ENCODE data around the gene TFB1M.
"Not testable (repeated sequence)": the region's sequence is repeated elsewhere in the genome, so short reads cannot be mapped to it uniquely, and the experiment has no call there.

The TFB1M gene

GRCh38 chr6:155314092-155314772 lies at the start of gene TFB1M:
Gene TFB1M, minus strand, starts transcription at chr6:155314484. Its CDS starts 56 bp downstream, at chr6:155314428.
- Histone ChIP-seq H3K9me3 (ENCODE audit: control insufficient read depth in 1 of 2, low read length in 2 of 2) (no peaks in the 10 kb centered on the region), H3K27ac (ENCODE audit: low read depth, low read length) (peak within 1 kb of the TSS; percentile 65), H3K27me3 (ENCODE audit: control insufficient read depth in 1 of 2, insufficient read depth in 2 of 2, low read length in 2 of 2) (no peaks in the 10 kb centered on the region), H3K36me3 (ENCODE audit: control insufficient read depth in 1 of 2, insufficient read depth in 2 of 2, low read length in 2 of 2) (peaks cover 0 to 4% of the 10 kb centered on the region in 2 donors), H3K4me3 (ENCODE audit: low read depth in 1 of 2, low read length in 2 of 2) (peak within 1 kb of the TSS; percentile 99), H3K9ac (ENCODE audit: low read depth in 1 of 2, low read length in 2 of 2) (peak within 1 kb of the TSS; percentile 97 to 99), H3K4me1 (ENCODE audit: control insufficient read depth in 1 of 2, insufficient read depth in 2 of 2, low read length in 2 of 2) (peaks cover 4% of the 10 kb centered on the region in 2 donors)

- not testable (repeated sequence) for H3K27ac ChIP-seq (ENCODE audit: low read depth, low read length)
These were observed 49.7 kb upstream of the TFB1M start for GRCh38 chr6:155364021-155364420.

GRCh38 chr6:155362968-155363632 lies 48.8 kb upstream of the TFB1M start:
- H3K9ac ChIP-seq (ENCODE audit: low read depth in 1 of 2, low read length in 2 of 2); H3K27ac ChIP-seq (ENCODE audit: low read depth, low read length); H3K36me3 ChIP-seq (ENCODE audit: control insufficient read depth in 1 of 2, insufficient read depth in 2 of 2, low read length in 2 of 2); H3K9me3 ChIP-seq (ENCODE audit: control insufficient read depth in 1 of 2, low read length in 2 of 2); H3K27me3 ChIP-seq (ENCODE audit: control insufficient read depth in 1 of 2, insufficient read depth in 2 of 2, low read length in 2 of 2); H3K4me1 ChIP-seq (ENCODE audit: control insufficient read depth in 1 of 2, insufficient read depth in 2 of 2, low read length in 2 of 2); H3K4me3 ChIP-seq (ENCODE audit: low read depth in 1 of 2, low read length in 2 of 2): not testable (repeated sequence)

More at GRCh38 chr6:155364021-155364420, 49.7 kb upstream of the TFB1M start:
- not testable (repeated sequence) for H3K4me1 ChIP-seq (ENCODE audit: control insufficient read depth in 1 of 2, insufficient read depth in 2 of 2, low read length in 2 of 2); H3K4me3 ChIP-seq (ENCODE audit: low read depth in 1 of 2, low read length in 2 of 2); H3K27me3 ChIP-seq (ENCODE audit: control insufficient read depth in 1 of 2, insufficient read depth in 2 of 2, low read length in 2 of 2); H3K9me3 ChIP-seq (ENCODE audit: control insufficient read depth in 1 of 2, low read length in 2 of 2); H3K9ac ChIP-seq (ENCODE audit: low read depth in 1 of 2, low read length in 2 of 2); H3K36me3 ChIP-seq (ENCODE audit: control insufficient read depth in 1 of 2, insufficient read depth in 2 of 2, low read length in 2 of 2)

DNA sequence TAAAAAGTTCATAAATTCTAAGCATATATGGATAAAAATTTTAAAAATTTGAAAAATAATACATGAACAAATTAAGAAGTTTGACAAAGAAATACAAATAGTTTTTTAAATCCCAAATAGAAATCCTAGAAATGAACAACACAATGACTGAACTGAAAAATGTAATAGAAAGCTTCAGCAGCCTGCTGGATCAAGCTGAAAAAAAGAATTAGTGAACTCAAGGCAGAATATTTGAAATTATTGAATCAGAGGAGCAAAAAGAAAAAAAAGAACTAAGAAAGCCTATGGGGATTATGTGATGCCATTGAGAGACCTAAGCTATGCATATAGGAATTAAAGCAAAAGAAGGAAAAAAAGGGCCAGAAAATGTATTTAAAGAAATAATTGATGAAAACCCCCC lies 39.9 kb upstream of the TFB1M start:
- no peaks in the 10 kb centered on the region for H3K27me3 ChIP-seq (ENCODE audit: control insufficient read depth in 1 of 2, insufficient read depth in 2 of 2, low read length in 2 of 2)
- H3K9ac ChIP-seq (ENCODE audit: low read depth in 1 of 2, low read length in 2 of 2): no peak overlapping the region
- H3K9me3 ChIP-seq (ENCODE audit: control insufficient read depth in 1 of 2, low read length in 2 of 2): peaks cover 6 to 11% of the 10 kb centered on the region in 2 donors
- no peak overlapping the region for H3K27ac ChIP-seq (ENCODE audit: low read depth, low read length)
- H3K4me1 ChIP-seq (ENCODE audit: control insufficient read depth in 1 of 2, insufficient read depth in 2 of 2, low read length in 2 of 2): no peaks in the 10 kb centered on the region
- H3K4me3 ChIP-seq (ENCODE audit: low read depth in 1 of 2, low read length in 2 of 2): no peak overlapping the region
- H3K36me3 ChIP-seq (ENCODE audit: control insufficient read depth in 1 of 2, insufficient read depth in 2 of 2, low read length in 2 of 2): no peaks in the 10 kb centered on the region

GRCh38 chr6:155352811-155353210 lies 38.5 kb upstream of the TFB1M start:
- no peak overlapping the region for H3K4me3 ChIP-seq (ENCODE audit: low read depth in 1 of 2, low read length in 2 of 2)
- H3K36me3 ChIP-seq (ENCODE audit: control insufficient read depth in 1 of 2, insufficient read depth in 2 of 2, low read length in 2 of 2): no peaks in the 10 kb centered on the region
- no peaks in the 10 kb centered on the region for H3K4me1 ChIP-seq (ENCODE audit: control insufficient read depth in 1 of 2, insufficient read depth in 2 of 2, low read length in 2 of 2)
- H3K27me3 ChIP-seq (ENCODE audit: control insufficient read depth in 1 of 2, insufficient read depth in 2 of 2, low read length in 2 of 2): no peaks in the 10 kb centered on the region
- no peak overlapping the region for H3K27ac ChIP-seq (ENCODE audit: low read depth, low read length)
- peaks cover 6 to 11% of the 10 kb centered on the region in 2 donors for H3K9me3 ChIP-seq (ENCODE audit: control insufficient read depth in 1 of 2, low read length in 2 of 2)
- no peak overlapping the region for H3K9ac ChIP-seq (ENCODE audit: low read depth in 1 of 2, low read length in 2 of 2)

- peaks cover 6 to 14% of the 10 kb centered on the region in 2 donors for H3K9me3 ChIP-seq (ENCODE audit: control insufficient read depth in 1 of 2, low read length in 2 of 2)
- H3K27me3 ChIP-seq (ENCODE audit: control insufficient read depth in 1 of 2, insufficient read depth in 2 of 2, low read length in 2 of 2): no peaks in the 10 kb centered on the region
- no peaks in the 10 kb centered on the region for H3K36me3 ChIP-seq (ENCODE audit: control insufficient read depth in 1 of 2, insufficient read depth in 2 of 2, low read length in 2 of 2)
- H3K27ac ChIP-seq (ENCODE audit: low read depth, low read length): no peak overlapping the region
- no peak overlapping the region for H3K4me3 ChIP-seq (ENCODE audit: low read depth in 1 of 2, low read length in 2 of 2)
- H3K9ac ChIP-seq (ENCODE audit: low read depth in 1 of 2, low read length in 2 of 2): no peak overlapping the region
- H3K4me1 ChIP-seq (ENCODE audit: control insufficient read depth in 1 of 2, insufficient read depth in 2 of 2, low read length in 2 of 2): no peaks in the 10 kb centered on the region
These were observed 37.8 kb upstream of the TFB1M start for GRCh38 chr6:155352130-155352420.

GRCh38 chr6:155351273-155352129 lies 37.2 kb upstream of the TFB1M start:
- Histone ChIP-seq H3K27ac (ENCODE audit: low read depth, low read length) (no peak overlapping the region), H3K27me3 (ENCODE audit: control insufficient read depth in 1 of 2, insufficient read depth in 2 of 2, low read length in 2 of 2) (no peaks in the 10 kb centered on the region), H3K36me3 (ENCODE audit: control insufficient read depth in 1 of 2, insufficient read depth in 2 of 2, low read length in 2 of 2) (no peaks in the 10 kb centered on the region), H3K9me3 (ENCODE audit: control insufficient read depth in 1 of 2, low read length in 2 of 2) (peaks cover 6 to 15% of the 10 kb centered on the region in 2 donors), H3K9ac (ENCODE audit: low read depth in 1 of 2, low read length in 2 of 2) (no peak overlapping the region), H3K4me1 (ENCODE audit: control insufficient read depth in 1 of 2, insufficient read depth in 2 of 2, low read length in 2 of 2) (no peaks in the 10 kb centered on the region), H3K4me3 (ENCODE audit: low read depth in 1 of 2, low read length in 2 of 2) (no peak overlapping the region)

GRCh38 chr6:155349956-155350355 lies 35.7 kb upstream of the TFB1M start:
- no peak overlapping the region for H3K27ac ChIP-seq (ENCODE audit: low read depth, low read length)
- H3K4me1 ChIP-seq (ENCODE audit: control insufficient read depth in 1 of 2, insufficient read depth in 2 of 2, low read length in 2 of 2): no peaks in the 10 kb centered on the region
- H3K4me3 ChIP-seq (ENCODE audit: low read depth in 1 of 2, low read length in 2 of 2): no peak overlapping the region
- no peak overlapping the region for H3K9ac ChIP-seq (ENCODE audit: low read depth in 1 of 2, low read length in 2 of 2)
- H3K36me3 ChIP-seq (ENCODE audit: control insufficient read depth in 1 of 2, insufficient read depth in 2 of 2, low read length in 2 of 2): no peaks in the 10 kb centered on the region
- H3K9me3 ChIP-seq (ENCODE audit: control insufficient read depth in 1 of 2, low read length in 2 of 2): peaks cover 6 to 18% of the 10 kb centered on the region in 2 donors
- H3K27me3 ChIP-seq (ENCODE audit: control insufficient read depth in 1 of 2, insufficient read depth in 2 of 2, low read length in 2 of 2): no peaks in the 10 kb centered on the region

- Histone ChIP-seq H3K36me3 (ENCODE audit: control insufficient read depth in 1 of 2, insufficient read depth in 2 of 2, low read length in 2 of 2) (no peaks in the 10 kb centered on the region), H3K9ac (ENCODE audit: low read depth in 1 of 2, low read length in 2 of 2) (no peak overlapping the region), H3K27ac (ENCODE audit: low read depth, low read length) (no peak overlapping the region), H3K4me3 (ENCODE audit: low read depth in 1 of 2, low read length in 2 of 2) (no peak overlapping the region), H3K4me1 (ENCODE audit: control insufficient read depth in 1 of 2, insufficient read depth in 2 of 2, low read length in 2 of 2) (no peaks in the 10 kb centered on the region), H3K27me3 (ENCODE audit: control insufficient read depth in 1 of 2, insufficient read depth in 2 of 2, low read length in 2 of 2) (no peaks in the 10 kb centered on the region), H3K9me3 (ENCODE audit: control insufficient read depth in 1 of 2, low read length in 2 of 2) (peaks cover 6 to 10% of the 10 kb centered on the region in 2 donors)
These were observed 34.8 kb upstream of the TFB1M start for GRCh38 chr6:155349129-155349528.

- H3K27ac ChIP-seq (ENCODE audit: low read depth, low read length): no peak overlapping the region
- no peak overlapping the region for H3K4me3 ChIP-seq (ENCODE audit: low read depth in 1 of 2, low read length in 2 of 2)
- H3K4me1 ChIP-seq (ENCODE audit: control insufficient read depth in 1 of 2, insufficient read depth in 2 of 2, low read length in 2 of 2): no peaks in the 10 kb centered on the region
- no peak overlapping the region for H3K9ac ChIP-seq (ENCODE audit: low read depth in 1 of 2, low read length in 2 of 2)
- H3K27me3 ChIP-seq (ENCODE audit: control insufficient read depth in 1 of 2, insufficient read depth in 2 of 2, low read length in 2 of 2): no peaks in the 10 kb centered on the region
- H3K36me3 ChIP-seq (ENCODE audit: control insufficient read depth in 1 of 2, insufficient read depth in 2 of 2, low read length in 2 of 2): no peaks in the 10 kb centered on the region
- peaks cover 0 to 7% of the 10 kb centered on the region in 2 donors for H3K9me3 ChIP-seq (ENCODE audit: control insufficient read depth in 1 of 2, low read length in 2 of 2)
These were observed 33.5 kb upstream of the TFB1M start for GRCh38 chr6:155347800-155348199.
